Vagina (tissue), 2 donors: Measurements from ENCODE around the gene CFAP119. TPM values are rescaled to one million over a fixed set of nuclear protein-coding genes. Genes with fewer than 3 reads are reported as not detected.

ENCODE experiments used
- DNase-seq, 2 donors: peaks; one replicate each; pipeline ENCODE4 v3.0.0-alpha.2; 2017; ENCODE audit errors: extremely low spot score in 2 of 2
- H3K27ac ChIP-seq: fragments of 200-600 bp; sonication (generic); one replicate; pipeline ENCODE4 v1.5.1; 2019
- H3K27me3 ChIP-seq: fragments of 200-600 bp; sonication (generic); one replicate; pipeline ENCODE4 v1.5.1; 2019
- H3K36me3 ChIP-seq, 2 donors: fragments of 200-600 bp; sonication (generic); one replicate each; pipeline ENCODE4 v1.5.1; 2017 to 2019
- H3K4me1 ChIP-seq: fragments of 200-600 bp; sonication (generic); one replicate; pipeline ENCODE4 v1.5.1; 2019
- H3K4me3 ChIP-seq, 2 donors: fragments of 200-600 bp; sonication (generic); 1 replicate in 1 of 2; 2 replicates in 1 of 2; pipeline ENCODE4 v1.5.1; 2016 to 2019
- H3K9me3 ChIP-seq: fragments of 200-600 bp; sonication (generic); one replicate; pipeline ENCODE4 v1.5.1; 2019
- CTCF ChIP-seq, 3 experiments: fragments of 450-650 bp in 2 of 3; fragments of 200-600 bp in 1 of 3; sonication (generic) in 1 of 3; IDR thresholded peaks; one replicate each; pipeline ENCODE4 v1.5.1; 2017 to 2019; ENCODE audit warnings: antibody characterized with exemption in 3 of 3, mild to moderate bottlenecking in 2 of 3, moderate library complexity in 2 of 3
- POLR2A ChIP-seq, 2 donors: fragments of 450-650 bp; IDR thresholded peaks; one replicate each; pipeline ENCODE4 v1.6.1; 2017; ENCODE audit warnings: antibody characterized with exemption in 2 of 2, mild to moderate bottlenecking in 2 of 2, moderate library complexity in 2 of 2
- POLR2AphosphoS5 ChIP-seq, 2 donors: sonication (generic); formaldehyde crosslinking; IDR thresholded peaks; one replicate each; pipeline ENCODE4 v1.9.0; 2017; ENCODE audit warnings: antibody characterized with exemption in 2 of 2, mild to moderate bottlenecking in 2 of 2, low read depth in 1 of 2; ENCODE audit not compliant: insufficient read depth in 1 of 2
- intact Hi-C: fragments of 100-400 bp; cut with DNase I; formaldehyde crosslinking; loops from one replicate; pipeline ENCODE4 v1.15.1; 2023
- total RNA-seq: library from RNA; depleted of rRNA; stranded (reverse); fragments of >200 nt; gene quantifications from one replicate; pipeline ENCODE4 v1.2.3, GENCODE V29; 2016

The CFAP119 gene
- total RNA-seq, 1 donor from 2014 or later = 1.7 TPM

GRCh38 chr16:30769379-30770089 lies 7.7 kb upstream of the CFAP119 start:
- no peak for TF ChIP-seq POLR2A (IDR thresholded peaks at IDR 0.05)
- no peak for TF ChIP-seq CTCF (IDR thresholded peaks at IDR 0.05)
- no peak for TF ChIP-seq POLR2AphosphoS5 (IDR thresholded peaks at IDR 0.05; ENCODE audit: insufficient read depth in 1 of 2, low read depth in 1 of 2)
- Histone ChIP-seq H3K36me3 (peaks cover 15 to 91% of the 10 kb centered on the region in 2 donors), H3K27ac (no peak overlapping the region), H3K27me3 (no peaks in the 10 kb centered on the region), H3K4me1 (peaks cover 3% of the 10 kb centered on the region), H3K9me3 (no peaks in the 10 kb centered on the region), H3K4me3 (no peak overlapping the region)
- intact Hi-C loops = no loop called here
- no peak for DNase-seq

GRCh38 chr16:30768583-30769181 lies 6.8 kb upstream of the CFAP119 start:
- H3K4me1 ChIP-seq = peaks cover 11% of the 10 kb centered on the region
- H3K4me3 ChIP-seq = no peak overlapping the region
- no peak for TF ChIP-seq POLR2AphosphoS5 (IDR thresholded peaks at IDR 0.05; ENCODE audit: insufficient read depth in 1 of 2, low read depth in 1 of 2)
- H3K27me3 ChIP-seq = no peaks in the 10 kb centered on the region
- intact Hi-C loops = no loop called here
- H3K9me3 ChIP-seq = no peaks in the 10 kb centered on the region
- no peak overlapping the region for H3K27ac ChIP-seq
- H3K36me3 ChIP-seq = peaks cover 15 to 92% of the 10 kb centered on the region in 2 donors
- DNase-seq = no peak

- Histone ChIP-seq H3K4me3 (no peak overlapping the region), H3K9me3 (no peaks in the 10 kb centered on the region), H3K27me3 (no peaks in the 10 kb centered on the region), H3K27ac (no peak overlapping the region), H3K4me1 (peaks cover 19% of the 10 kb centered on the region), H3K36me3 (peaks cover 15 to 96% of the 10 kb centered on the region in 2 donors)
- intact Hi-C loops = no loop called here
- no peak for TF ChIP-seq POLR2AphosphoS5 (IDR thresholded peaks at IDR 0.05; ENCODE audit: insufficient read depth in 1 of 2, low read depth in 1 of 2)
- no peak for TF ChIP-seq CTCF (IDR thresholded peaks at IDR 0.05)
- TF ChIP-seq POLR2A (IDR thresholded peaks at IDR 0.05) = no peak
- no peak for DNase-seq
Measured at GRCh38 chr16:30767767-30768465, 6.1 kb upstream of the CFAP119 start.

GRCh38 chr16:30766933-30767284 lies 5.0 kb upstream of the CFAP119 start:
- TF ChIP-seq POLR2A (IDR thresholded peaks at IDR 0.05) (no peak), POLR2AphosphoS5 (IDR thresholded peaks at IDR 0.05; ENCODE audit: insufficient read depth in 1 of 2, low read depth in 1 of 2) (no peak), CTCF (IDR thresholded peaks at IDR 0.05) (no peak)
- Histone ChIP-seq H3K36me3 (peaks cover 15 to 86% of the 10 kb centered on the region in 2 donors), H3K4me3 (no peak overlapping the region), H3K4me1 (peaks cover 25% of the 10 kb centered on the region), H3K27me3 (no peaks in the 10 kb centered on the region), H3K27ac (no peak overlapping the region), H3K9me3 (no peaks in the 10 kb centered on the region)
- DNase-seq = no peak
- intact Hi-C loops = no loop called here

- intact Hi-C loops = no loop called here
- H3K36me3 ChIP-seq = peaks cover 15 to 81% of the 10 kb centered on the region in 2 donors
- no peak overlapping the region for H3K27ac ChIP-seq
- DNase-seq = no peak
- TF ChIP-seq CTCF (IDR thresholded peaks at IDR 0.05) (no peak), POLR2A (IDR thresholded peaks at IDR 0.05) (no peak), POLR2AphosphoS5 (IDR thresholded peaks at IDR 0.05; ENCODE audit: insufficient read depth in 1 of 2, low read depth in 1 of 2) (no peak)
- H3K27me3 ChIP-seq = no peaks in the 10 kb centered on the region
- H3K4me3 ChIP-seq = no peak overlapping the region
- no peaks in the 10 kb centered on the region for H3K9me3 ChIP-seq
- H3K4me1 ChIP-seq = peaks cover 29% of the 10 kb centered on the region
Measured at GRCh38 chr16:30766206-30766932, 4.5 kb upstream of the CFAP119 start.
